Left colon (tissue), 2 donors: ENCODE measurements around the gene DSTYK. TPM values are rescaled to one million over a fixed set of nuclear protein-coding genes. Genes with fewer than 3 reads are reported as not detected.

Source experiments
- ATAC-seq: fragments of 200-7000 bp; cut with Tn5 transposase; one replicate; pipeline ENCODE4 v1.9.1; 2020; ENCODE audit warnings: mild to moderate bottlenecking, moderate library complexity
- DNase-seq, 2 donors: peaks; one replicate each; pipeline ENCODE4 v3.0.0-alpha.2; 2020
- intact Hi-C, 2 donors: fragments of 100-400 bp; cut with DNase I in 1 of 2; cut with micrococcal nuclease in 1 of 2; formaldehyde crosslinking; loops; one replicate each; pipeline versions ENCODE4 v1.11.2 to v1.14.0; 2022; cut with DNase I, micrococcal nuclease
- total RNA-seq, 2 donors: library from RNA; stranded (reverse); fragmentation: NEBNext Ultra II Directional; extraction: Animal tissue kit (Norgen Biotek cat#: 25700); gene quantifications; one replicate each; pipeline ENCODE4 v1.2.1, GENCODE V29; 2021
- donor health status: DM: no; HTN: no; CAD: no.
- donor health status: DM: yes; HTN: yes; CAD: no.

Gene DSTYK
- total RNA-seq, 2 donors from 2014 or later = 4.7 to 7.0 TPM

DNA sequence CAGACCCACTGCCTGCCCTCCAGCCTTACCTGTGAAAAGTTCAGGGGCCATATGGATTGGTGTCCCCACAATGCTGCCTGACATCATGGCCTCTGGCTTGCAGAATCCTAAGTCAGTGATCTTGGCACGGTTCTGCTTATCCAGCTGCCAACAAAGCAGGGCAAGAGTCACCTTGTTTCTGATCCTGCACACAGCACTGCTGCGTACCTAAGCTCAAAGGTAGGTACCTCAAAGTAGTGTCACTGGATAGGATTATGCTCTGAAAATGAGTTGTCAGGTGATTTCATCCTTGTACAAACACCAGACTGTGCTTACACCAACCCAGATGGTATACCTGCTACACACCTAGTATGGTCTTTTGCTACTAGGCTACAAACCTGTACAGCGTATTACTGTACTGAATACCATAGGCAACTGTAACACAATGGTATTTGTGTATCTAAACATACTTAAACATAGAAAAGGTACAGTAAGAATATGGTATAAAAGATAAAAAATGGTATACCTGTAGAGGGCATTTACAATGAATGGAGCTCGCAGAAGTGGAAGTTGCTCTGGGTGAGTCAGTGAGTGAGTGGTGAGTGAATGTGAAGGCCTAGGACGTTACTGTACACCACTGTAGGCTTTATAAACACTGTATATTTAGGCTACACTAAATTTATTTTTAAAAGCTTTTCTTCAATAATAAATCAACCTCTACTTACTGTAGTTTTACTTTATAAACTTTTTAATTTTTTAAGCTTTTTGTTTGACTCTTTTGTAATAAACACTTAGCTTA lies 60.7 kb downstream of the DSTYK start:
- ATAC-seq = no peak
- intact Hi-C loops = no loop called here
- no peak for DNase-seq

DNA sequence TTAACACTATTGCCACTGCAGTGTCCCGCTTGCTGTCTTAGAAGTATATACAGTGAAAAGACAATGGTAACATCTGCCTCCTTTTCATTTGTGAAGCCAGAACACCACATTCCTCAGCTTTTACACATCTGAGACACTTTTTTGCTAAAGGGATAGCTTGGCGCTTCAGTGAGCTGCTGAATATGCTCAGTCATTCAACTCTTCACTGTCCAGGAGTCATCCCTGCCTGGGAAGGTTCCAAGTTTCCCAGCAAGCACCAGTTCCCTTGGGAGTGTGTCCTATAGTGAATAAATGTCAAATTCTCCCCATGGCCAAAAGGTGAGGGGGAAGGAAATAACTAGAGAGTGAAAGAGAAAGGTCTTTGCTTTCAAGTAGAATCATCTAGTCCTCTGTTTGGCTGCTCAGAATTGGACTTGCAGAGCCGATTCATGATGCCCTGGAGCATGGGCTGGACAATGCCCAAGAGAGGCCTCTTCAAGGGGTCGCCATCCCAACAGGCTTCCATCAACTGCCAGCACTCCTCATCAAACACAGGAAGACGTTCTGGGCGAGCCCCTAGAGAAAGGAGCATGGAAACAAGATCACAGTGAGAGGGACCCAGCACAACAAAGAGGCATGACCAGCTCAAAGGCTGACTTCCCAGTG lies 64.2 kb downstream of the DSTYK start:
- DNase-seq (no peak), ATAC-seq (no peak)
- intact Hi-C loops = loop anchor here (10.0 kb wide), 1 partner anchor 107 kb away; no protein-coding TSS in a partner anchor

DNA sequence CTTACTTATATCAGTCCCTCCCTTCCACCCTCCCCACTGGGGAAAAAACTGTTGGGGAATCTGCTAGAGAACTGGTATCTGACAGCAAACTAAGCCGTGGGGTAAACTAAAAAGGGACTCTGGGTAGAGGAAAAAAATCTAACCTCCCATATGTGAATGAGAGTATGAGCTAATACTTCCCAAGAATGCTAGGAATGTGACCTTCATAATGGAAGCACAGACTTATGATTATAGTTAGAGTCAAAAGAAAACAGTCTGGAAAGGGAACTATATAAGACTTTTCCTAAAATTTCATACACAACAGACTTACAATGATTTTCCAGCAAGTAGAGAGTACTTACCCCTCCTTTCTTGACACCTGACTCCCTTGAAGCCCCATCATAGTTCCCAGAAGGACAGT lies 66.8 kb downstream of the DSTYK start:
- DNase-seq (no peak), ATAC-seq (no peak)
- intact Hi-C loops = loop anchor here (10.0 kb wide), 1 partner anchor 110 kb away; no protein-coding TSS in a partner anchor

DNA sequence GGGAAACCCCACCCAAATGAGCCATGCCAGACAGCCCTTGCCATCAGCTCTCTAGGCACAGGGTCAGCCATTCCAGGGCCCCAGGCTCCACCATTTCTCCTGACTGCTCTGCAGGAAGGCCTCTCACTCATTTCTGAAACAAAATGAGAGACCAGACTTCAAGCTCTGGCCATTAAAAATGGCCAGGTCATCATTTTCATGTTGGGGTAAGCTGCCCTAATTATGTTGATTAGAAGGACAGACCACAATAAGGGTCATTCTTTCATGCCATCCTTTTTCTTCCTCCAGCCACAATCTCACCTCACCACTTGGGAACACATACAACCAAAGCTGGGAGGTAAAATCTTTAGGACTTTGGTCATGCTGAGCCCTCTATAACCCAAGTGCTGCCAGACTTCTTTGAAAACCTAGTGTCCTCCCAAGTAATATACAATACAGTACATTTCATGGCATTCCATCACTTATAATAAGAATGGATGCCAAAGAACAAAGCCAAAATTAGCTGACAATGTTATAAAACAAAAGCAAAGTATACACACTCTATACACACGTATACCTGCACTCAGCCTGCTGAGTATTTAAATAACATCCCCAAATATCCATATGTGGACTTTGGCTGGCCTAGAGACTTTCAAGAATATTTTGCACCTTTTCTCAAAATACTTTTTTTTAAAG lies 67.3 kb downstream of the DSTYK start:
- no peak for DNase-seq
- no peak for ATAC-seq
- intact Hi-C loops = loop anchor here (10.0 kb wide), 1 partner anchor 111 kb away; no protein-coding TSS in a partner anchor

DNA sequence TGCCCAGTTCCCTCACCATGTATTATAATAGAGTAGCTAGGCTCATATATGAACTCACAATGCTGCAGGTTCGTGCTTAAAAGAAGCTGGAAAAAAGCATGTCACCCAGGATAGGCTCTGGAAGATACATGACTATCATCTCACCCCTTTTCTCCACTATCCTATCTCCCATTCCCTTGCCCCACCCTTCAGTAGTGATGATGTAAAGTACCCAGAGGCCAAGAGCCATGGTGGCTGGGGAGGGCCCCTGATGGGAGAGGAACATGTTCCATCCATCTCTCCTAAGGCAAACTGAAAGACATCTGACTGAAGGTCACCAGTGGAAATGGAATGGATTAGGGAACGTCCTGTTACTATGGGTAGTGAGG lies 69.4 kb downstream of the DSTYK start:
- no peak for DNase-seq

DNA sequence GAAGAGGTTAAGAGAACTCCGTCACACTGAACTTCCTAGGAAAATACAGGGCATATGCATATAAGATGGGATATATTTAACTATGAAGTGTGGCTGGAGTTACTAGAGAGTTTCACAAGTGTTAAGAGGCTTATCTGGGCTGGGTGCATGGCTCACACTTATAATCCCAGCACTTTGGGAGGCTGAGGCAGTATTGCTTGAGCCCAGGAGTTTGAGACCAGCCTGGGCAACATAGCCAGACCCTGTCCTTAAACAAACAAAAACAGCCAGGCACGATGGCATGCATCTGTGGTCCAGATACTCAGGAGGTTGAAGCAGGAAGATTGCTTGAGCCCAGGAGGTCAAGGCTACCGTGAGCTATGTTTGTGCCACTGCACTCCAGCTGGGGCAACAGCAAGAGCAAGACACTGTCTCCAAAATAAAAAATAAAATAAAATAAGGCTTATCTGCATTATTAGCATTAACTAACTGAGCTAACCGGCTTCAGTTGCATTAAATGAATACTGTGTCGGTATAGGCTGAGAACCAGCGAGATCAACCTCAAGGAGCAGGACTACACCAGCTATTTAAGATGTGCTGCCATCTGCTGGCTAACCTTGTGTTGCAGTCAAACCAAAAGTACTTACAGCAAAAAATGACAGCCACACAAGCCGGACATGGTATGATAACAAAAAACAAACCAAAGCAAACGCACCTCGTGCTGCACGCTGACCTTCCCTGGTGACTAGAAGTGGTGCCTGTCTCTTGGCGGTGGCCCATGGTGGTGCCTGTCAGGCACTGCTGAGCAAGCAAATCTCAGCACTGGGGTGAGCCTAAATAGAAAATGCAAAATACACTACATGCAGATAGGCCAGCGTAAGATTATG lies 70.0 kb downstream of the DSTYK start:
- peak; percentile 93 for ATAC-seq
- DNase-seq = peak; percentile 47 to 87
- intact Hi-C loops = loop anchor here (10.0 kb wide), 1 partner anchor 113 kb away; no protein-coding TSS in a partner anchor

More for the DNA sequence above, 69.4 kb downstream of the DSTYK start:
- intact Hi-C loops = loop anchor here (10.0 kb wide), 1 partner anchor 113 kb away; no protein-coding TSS in a partner anchor
- ATAC-seq = peak; percentile 31

DNA sequence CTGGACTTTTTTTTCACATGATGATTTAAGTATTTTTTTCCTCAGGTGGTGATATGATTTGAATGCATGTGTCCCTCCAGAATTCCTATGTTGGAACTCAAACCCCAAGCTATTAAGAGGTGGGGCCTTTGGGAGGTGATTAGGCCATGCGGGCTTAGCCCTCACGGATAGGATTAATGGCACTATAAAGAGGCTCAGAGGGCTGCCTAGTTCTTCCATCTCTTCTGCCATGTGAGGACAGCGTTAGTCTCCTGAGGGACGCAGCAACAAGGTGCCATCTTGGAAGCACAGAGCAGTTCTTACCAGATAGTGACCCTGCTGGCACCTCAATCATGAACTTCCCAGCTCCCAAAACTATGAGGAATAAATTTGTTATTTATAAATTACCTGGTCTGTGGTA lies 71.4 kb downstream of the DSTYK start:
- intact Hi-C loops = loop anchor here (10.0 kb wide), 1 partner anchor 115 kb away; no protein-coding TSS in a partner anchor

DNA sequence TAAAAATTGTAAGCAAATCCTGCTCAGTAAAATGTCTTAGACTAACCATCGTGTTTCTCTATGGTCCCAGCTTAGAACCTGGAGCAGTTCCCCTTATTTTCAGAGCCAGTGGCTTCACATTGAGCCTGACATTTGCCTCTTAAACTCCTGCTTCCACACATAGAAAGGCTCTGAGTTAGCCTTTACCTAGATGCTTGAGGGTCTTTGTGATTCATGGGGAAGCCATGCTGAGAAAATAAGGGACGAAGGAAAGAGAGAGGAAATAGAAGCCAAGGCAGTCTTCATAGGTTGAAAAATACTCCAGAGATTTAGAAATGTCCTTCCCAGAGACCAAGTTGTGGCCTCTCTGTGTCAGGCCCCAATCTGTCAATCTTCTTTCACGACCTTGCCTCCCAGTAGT lies 73.6 kb downstream of the DSTYK start:
- intact Hi-C loops = no loop called here
- no peak for DNase-seq

More for the DNA sequence above, 71.4 kb downstream of the DSTYK start:
- DNase-seq = no peak
- no peak for ATAC-seq

DNA sequence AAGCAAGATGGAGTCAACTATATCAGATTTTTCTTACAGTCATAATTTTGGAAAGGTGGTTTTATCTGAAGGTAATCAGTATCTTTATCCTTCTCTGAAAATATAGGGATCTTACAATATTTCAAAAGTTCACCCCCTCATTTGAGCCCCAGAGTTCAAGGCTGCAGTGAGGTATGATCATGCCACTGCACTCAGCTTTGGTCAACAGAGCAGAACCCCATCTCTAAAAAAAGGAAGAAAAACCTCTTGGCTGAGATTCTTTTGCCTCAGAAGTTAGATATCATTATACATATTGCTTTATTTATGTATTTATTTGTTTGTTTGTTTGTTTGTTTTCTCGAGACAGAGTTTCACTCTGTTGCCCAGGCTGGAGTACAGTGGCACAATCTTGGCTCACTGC lies 78.2 kb downstream of the DSTYK start:
- intact Hi-C loops = no loop called here
- ATAC-seq (no peak), DNase-seq (no peak)

More for the DNA sequence above, 73.6 kb downstream of the DSTYK start:
- no peak for ATAC-seq

DNA sequence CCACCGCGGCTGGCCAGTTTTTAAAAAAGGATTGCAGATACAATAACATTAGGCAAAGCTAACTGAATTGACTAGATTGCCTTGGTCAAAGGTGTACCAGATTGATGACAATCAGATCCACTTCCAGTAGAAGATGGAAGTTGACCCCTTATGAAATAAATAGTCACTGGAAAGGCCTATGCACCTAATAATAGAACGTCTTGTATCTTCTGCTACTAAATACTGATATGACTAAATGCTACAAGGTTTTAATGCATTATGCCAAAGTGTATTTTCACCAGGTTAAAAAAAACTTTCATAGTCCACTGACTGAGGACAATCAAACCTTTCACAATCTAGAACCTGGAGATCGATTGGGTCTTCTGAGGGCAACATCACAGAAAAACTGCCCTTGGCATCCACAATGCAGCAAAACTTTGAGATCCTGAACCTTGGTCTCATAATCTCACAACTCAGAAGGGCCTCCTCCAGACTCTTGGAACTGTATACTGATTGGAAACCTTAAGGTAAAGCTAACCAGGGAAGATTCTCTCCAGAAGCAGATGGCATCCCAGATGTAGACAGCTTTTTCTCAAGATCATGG lies 82.0 kb downstream of the DSTYK start:
- ATAC-seq = no peak
- no peak for DNase-seq
- intact Hi-C loops = no loop called here

DNA sequence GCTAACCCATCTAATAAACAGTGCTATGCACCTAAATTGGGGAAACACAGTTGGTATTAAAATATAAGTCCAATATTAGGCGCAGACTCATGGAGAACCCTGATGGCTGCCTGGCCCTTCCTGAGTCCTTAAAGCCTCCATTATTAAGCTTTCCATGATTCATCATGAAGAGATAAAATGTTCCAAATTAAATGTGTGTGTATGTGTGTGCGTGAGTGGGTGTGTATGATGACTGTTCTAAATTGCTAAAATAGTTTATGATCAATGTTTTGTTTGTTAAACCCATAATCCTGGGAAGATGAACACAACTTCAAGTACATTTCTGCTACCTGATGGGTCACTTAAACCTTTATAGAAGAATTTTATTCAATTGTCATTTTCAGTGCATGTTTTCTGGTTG lies 83.5 kb downstream of the DSTYK start:
- intact Hi-C loops = no loop called here
- DNase-seq (no peak), ATAC-seq (no peak)

DNA sequence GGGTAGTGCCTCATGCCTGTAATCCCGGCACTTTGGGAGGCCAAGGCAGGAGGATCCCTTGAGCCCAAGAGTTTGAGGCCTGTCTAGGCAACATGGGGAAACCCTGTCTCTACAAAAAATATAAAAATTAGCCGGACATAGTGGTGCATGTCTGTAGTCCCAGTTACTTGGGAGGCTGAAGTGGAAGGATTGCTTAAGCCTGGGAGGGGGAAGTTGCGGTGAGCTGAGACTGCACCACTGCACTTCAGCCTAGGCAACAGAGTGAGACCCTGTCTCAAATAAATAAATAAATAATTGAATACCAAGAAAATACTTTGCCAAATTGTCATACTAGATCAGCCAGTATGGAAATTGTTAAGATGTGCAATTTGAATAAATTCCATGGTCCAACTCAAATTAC lies 83.9 kb downstream of the DSTYK start:
- intact Hi-C loops = no loop called here
- ATAC-seq (no peak), DNase-seq (no peak)

DNA sequence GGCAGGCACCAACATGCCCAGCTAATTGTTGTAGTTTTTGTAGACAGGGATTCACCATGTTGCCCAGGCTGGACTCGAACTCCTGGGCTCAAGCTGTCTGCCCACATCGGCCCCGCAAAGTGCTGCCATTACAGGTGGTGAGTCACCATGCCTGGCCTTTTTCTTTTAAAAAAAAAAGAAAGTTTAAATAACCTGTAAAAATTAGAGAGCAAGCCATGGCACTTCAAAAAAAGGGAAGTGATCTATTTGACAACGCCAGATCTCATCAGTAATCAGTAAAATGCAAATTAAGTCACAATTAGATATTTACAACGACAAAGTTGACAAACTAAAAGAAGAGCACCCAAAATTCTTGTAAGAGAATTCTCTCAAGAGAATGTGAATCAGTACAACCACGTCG lies 86.8 kb downstream of the DSTYK start:
- intact Hi-C loops = no loop called here
- no peak for DNase-seq
- ATAC-seq = no peak

DNA sequence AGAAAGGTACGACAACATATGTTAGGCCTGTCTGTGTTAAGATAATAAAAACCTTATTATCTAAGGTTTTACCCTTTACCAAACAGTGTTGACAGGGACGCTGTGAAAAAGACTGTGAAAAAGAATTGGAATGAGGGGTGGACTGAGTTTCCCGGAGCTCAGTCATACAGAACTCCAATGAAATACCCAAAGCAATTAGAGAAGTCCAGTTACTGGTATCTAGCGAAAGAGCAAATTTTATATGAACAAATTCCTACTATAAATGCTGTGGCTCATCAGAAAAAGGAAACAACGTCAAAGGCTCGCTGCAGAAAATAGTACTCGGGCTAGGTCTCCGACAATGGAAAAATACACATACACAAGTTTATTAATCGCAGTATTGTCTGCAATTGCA lies 89.0 kb downstream of the DSTYK start:
- ATAC-seq (peak; percentile 13), DNase-seq (no peak)
- intact Hi-C loops = no loop called here

DNA sequence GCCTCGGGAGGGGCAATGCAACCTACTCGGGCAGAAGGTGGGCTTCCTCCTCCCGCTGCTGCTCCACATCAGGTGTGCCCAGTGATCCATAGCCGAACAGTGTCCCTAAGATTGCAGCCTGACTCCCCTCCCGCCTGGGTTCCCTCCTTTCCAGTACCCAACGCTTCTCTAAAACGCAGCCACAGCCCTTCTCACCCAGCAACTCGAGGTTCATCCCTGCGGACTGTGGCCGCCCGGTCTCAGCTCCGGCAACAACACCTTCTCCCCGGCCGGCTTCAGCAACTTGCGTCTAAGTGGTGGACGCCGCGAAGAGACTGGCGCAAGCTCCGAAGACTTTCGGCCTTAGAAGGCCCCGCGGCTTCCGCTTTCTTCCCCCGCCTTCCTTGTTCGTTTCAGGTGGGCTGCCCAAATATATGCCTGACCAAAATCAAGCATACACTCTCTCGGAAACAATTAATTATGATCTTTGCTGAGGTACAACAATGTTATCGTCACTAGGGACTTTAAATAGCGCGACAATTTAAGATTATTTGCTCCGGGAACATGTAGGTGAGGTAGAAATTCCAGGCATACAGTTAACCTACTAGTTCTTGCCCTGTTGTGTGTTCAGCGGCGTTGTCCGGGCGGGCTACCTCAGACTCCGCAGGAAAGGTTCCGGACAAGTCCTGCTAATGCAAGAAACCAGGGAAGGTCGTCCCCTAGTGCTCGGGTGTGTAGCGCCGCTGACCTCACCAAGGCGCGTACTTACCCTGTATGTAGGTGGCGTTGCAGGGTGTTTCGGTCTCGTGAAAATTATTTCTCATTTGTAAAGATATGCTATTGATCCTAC lies 89.6 kb downstream of the DSTYK start, which contains the start of gene RBBP5:
Gene RBBP5, minus strand, starts transcription at position 319 of the 829 bp plus-strand sequence. Its CDS starts 105 bp downstream, at position 214.
- intact Hi-C loops = no loop called here
- DNase-seq (peak; percentile 93 to 96), ATAC-seq (peak; percentile 98)

DNA sequence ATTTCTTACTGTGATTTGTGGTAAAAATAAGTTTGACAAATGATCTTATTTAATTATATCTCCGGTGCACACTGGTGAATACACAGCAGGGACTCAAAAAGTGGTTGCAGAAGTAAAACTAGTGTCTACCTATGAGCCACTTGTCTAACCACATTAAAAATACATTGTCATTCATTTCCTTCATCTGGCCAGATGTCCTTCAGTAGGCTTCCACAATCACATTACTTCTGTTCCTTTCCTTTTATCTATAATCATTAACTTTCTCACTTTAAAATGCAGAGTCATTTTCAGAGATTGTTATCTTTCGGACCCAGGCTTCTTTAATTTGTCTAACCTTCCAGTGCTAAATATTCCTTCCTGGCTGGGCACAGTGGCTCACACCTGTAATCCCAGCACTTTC lies 92.8 kb downstream of the DSTYK start:
- DNase-seq = no peak
- ATAC-seq = no peak
- intact Hi-C loops = no loop called here

DNA sequence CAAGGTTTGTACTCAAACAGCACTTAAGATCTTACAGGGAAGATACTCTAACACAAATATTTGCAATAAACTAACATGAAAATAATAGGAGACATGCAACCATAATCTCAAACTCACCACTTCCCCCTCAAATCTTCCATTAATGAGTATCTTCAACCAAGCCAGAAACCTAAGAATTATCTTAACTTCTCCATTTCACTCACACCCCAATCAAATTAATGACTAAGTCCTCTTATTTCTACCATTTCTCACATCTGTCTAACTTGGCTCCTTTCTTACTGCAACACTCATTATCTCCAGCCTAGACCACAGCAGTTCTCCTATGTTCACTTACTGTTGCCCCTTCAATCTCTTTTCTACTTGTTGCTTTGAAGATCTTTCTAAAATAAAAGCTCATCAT lies 100.1 kb downstream of the DSTYK start:
- ATAC-seq = no peak
- intact Hi-C loops = no loop called here
- DNase-seq = no peak
